Natural killer cell (primary cell): ENCODE results near the gene NID2. TPM values are rescaled to one million over a fixed set of nuclear protein-coding genes. Genes with fewer than 3 reads are reported as not detected.

ENCODE experiments used
- ATAC-seq, 3 donors: fragments of 150-1000 bp in 2 of 3; fragments of 200-7000 bp in 1 of 3; cut with Tn5 transposase; 1 replicate in 1 of 3; 2 replicates in 2 of 3; pipeline ENCODE4 v1.10.0; 2021; ENCODE audit warnings: mild to moderate bottlenecking in 2 of 3, moderate library complexity in 2 of 3
- DNase-seq, 2 donors: peaks; one replicate each; pipeline versions ENCODE4 v3.0.0 to v3.0.0-alpha.2; 2013 to 2021; ENCODE audit warnings: mixed read lengths in 1 of 2
- H3K27ac ChIP-seq: one replicate; pipeline ENCODE4 v1.5.1; 2013; ENCODE audit warnings: mild to moderate bottlenecking, low read length
- H3K27me3 ChIP-seq: one replicate; pipeline ENCODE4 v1.6.1; 2013; ENCODE audit warnings: low read length; ENCODE audit not compliant: control insufficient read depth, insufficient read depth
- H3K36me3 ChIP-seq: one replicate; pipeline ENCODE4 v1.6.1; 2013; ENCODE audit warnings: low read length; ENCODE audit not compliant: control insufficient read depth, insufficient read depth
- H3K4me1 ChIP-seq: one replicate; pipeline ENCODE4 v1.6.1; 2013; ENCODE audit warnings: low read length; ENCODE audit not compliant: control insufficient read depth, insufficient read depth
- H3K4me3 ChIP-seq: one replicate; pipeline ENCODE4 v1.5.1; 2013; ENCODE audit warnings: low read length
- H3K9me3 ChIP-seq: one replicate; pipeline ENCODE4 v1.6.1; 2013; ENCODE audit warnings: low read length; ENCODE audit not compliant: control insufficient read depth, insufficient read depth
- H3K27ac Mint-ChIP-seq, 2 donors: one replicate each; pipeline ENCODE4 v1.8.0; 2022; ENCODE audit warnings: mild to moderate bottlenecking in 2 of 2, mixed read lengths in 2 of 2, moderate library complexity in 1 of 2
- H3K27me3 Mint-ChIP-seq, 2 donors: one replicate each; pipeline ENCODE4 v1.8.0; 2022; ENCODE audit warnings: low read depth in 2 of 2, mixed read lengths in 2 of 2
- H3K36me3 Mint-ChIP-seq: one replicate; pipeline ENCODE4 v1.8.0; 2022; ENCODE audit warnings: mixed read lengths
- H3K4me1 Mint-ChIP-seq, 2 donors: one replicate each; pipeline ENCODE4 v1.8.0; 2022; ENCODE audit warnings: mixed read lengths in 2 of 2
- H3K4me3 Mint-ChIP-seq: one replicate; pipeline ENCODE4 v1.8.0; 2022; ENCODE audit warnings: mild to moderate bottlenecking, moderate library complexity, mixed read lengths
- H3K9me3 Mint-ChIP-seq, 2 donors: one replicate each; pipeline ENCODE4 v1.8.0; 2022; ENCODE audit warnings: mixed read lengths in 2 of 2
- WGBS: methylation state at CpG from one replicate; pipeline ENCODE4 v1.1.7; 2013; ENCODE audit warnings: missing lambda C conversion rate; ENCODE audit not compliant: insufficient coverage; 5-methylcytosine and 5-hydroxymethylcytosine counted together
- intact Hi-C: fragments of 100-400 bp; cut with micrococcal nuclease; formaldehyde crosslinking; loops from one replicate; pipeline ENCODE4 v1.14.2; 2022
- total RNA-seq, 4 donors: library from RNA; stranded (reverse); fragments of 120-200 nt in 1 of 4; gene quantifications; one replicate each; pipeline versions ENCODE4 v1.2.3 to v1.2.4, GENCODE V29; 2013 to 2022
- TF ChIP-seq, protein P1 (sequence below): fragments of 200-600 bp; IDR thresholded peaks from one replicate; pipeline ENCODE4 v1.8.0; 2022; ENCODE audit warnings: antibody characterized with exemption

NID2 gene
- total RNA-seq, 3 donors from 2014 or later (not counting 1 experiment from before 2014, with no cell fraction given) = 0.36 to 0.80 (median 0.40) TPM

- no peaks in the 10 kb centered on the region for H3K36me3 Mint-ChIP-seq
- H3K27me3 Mint-ChIP-seq = peaks cover 32 to 43% of the 10 kb centered on the region in 2 donors
- intact Hi-C loops = no loop called here
- Histone ChIP-seq H3K9me3 (no peaks in the 10 kb centered on the region), H3K4me1 (no peaks in the 10 kb centered on the region), H3K27ac (no peak overlapping the region), H3K4me3 (no peak overlapping the region), H3K36me3 (no peaks in the 10 kb centered on the region), H3K27me3 (peaks cover 3% of the 10 kb centered on the region)
- no peak for ATAC-seq
- WGBS = over 99% methylated on average over 3 of the region's 4 CpGs
- no peak overlapping the region for H3K27ac Mint-ChIP-seq
- H3K4me3 Mint-ChIP-seq = no peak overlapping the region
- DNase-seq = no peak
- H3K4me1 Mint-ChIP-seq = peaks cover 0 to 10% of the 10 kb centered on the region in 2 donors
- TF ChIP-seq, protein P1, sequence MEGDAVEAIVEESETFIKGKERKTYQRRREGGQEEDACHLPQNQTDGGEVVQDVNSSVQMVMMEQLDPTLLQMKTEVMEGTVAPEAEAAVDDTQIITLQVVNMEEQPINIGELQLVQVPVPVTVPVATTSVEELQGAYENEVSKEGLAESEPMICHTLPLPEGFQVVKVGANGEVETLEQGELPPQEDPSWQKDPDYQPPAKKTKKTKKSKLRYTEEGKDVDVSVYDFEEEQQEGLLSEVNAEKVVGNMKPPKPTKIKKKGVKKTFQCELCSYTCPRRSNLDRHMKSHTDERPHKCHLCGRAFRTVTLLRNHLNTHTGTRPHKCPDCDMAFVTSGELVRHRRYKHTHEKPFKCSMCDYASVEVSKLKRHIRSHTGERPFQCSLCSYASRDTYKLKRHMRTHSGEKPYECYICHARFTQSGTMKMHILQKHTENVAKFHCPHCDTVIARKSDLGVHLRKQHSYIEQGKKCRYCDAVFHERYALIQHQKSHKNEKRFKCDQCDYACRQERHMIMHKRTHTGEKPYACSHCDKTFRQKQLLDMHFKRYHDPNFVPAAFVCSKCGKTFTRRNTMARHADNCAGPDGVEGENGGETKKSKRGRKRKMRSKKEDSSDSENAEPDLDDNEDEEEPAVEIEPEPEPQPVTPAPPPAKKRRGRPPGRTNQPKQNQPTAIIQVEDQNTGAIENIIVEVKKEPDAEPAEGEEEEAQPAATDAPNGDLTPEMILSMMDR = no peak
- H3K9me3 Mint-ChIP-seq = no peaks in the 10 kb centered on the region
Observed at GRCh38 chr14:52075371-52075770, 6.5 kb upstream of the NID2 start.

GRCh38 chr14:52073251-52073650, 4.4 kb upstream of the NID2 start:
- Histone ChIP-seq H3K4me1 (peaks cover 16% of the 10 kb centered on the region), H3K27me3 (peaks cover 11% of the 10 kb centered on the region), H3K9me3 (no peaks in the 10 kb centered on the region), H3K4me3 (no peak overlapping the region), H3K36me3 (no peaks in the 10 kb centered on the region), H3K27ac (no peak overlapping the region)
- DNase-seq (no peak), ATAC-seq (no peak)
- Mint-ChIP-seq H3K9me3 (no peaks in the 10 kb centered on the region), H3K27me3 (peaks cover 31 to 32% of the 10 kb centered on the region in 2 donors), H3K27ac (no peak overlapping the region), H3K36me3 (no peaks in the 10 kb centered on the region), H3K4me1 (peaks cover 12 to 23% of the 10 kb centered on the region in 2 donors), H3K4me3 (no peak overlapping the region)
- TF ChIP-seq, protein P1 = no peak
- 25% methylated on average over 1 of the region's 1 CpG for WGBS
- intact Hi-C loops = no loop called here

DNA sequence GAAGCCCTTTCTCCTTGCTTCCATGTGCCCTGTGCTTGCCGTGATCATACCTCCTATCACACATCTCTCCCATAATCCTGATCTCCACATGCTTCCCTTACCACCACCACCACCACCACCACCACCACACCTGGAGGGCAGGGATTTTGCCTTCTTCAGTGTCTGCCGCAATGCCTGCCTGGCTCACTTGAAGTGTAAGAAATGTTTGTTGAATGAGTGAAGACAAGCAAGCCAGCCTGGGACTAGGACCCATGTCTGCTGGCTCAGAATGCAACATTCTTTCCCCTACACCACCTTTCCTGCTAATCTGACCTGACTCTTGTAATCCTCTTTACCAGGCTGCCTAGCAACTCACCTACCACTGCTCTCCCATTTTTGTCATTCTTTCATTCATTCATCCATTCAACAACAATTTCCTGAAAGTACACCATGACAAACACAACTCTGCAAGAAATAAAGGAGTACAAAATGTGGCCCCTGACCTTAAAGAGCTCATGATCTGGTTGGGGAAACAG, 3.5 kb upstream of the NID2 start:
- Histone ChIP-seq H3K27ac (no peak overlapping the region), H3K36me3 (no peaks in the 10 kb centered on the region), H3K4me3 (no peak overlapping the region), H3K27me3 (peaks cover 19% of the 10 kb centered on the region), H3K4me1 (peaks cover 26% of the 10 kb centered on the region), H3K9me3 (no peaks in the 10 kb centered on the region)
- ATAC-seq (no peak), DNase-seq (no peak)
- intact Hi-C loops = no loop called here
- Mint-ChIP-seq H3K9me3 (no peaks in the 10 kb centered on the region), H3K27ac (no peak overlapping the region), H3K4me3 (no peak overlapping the region), H3K4me1 (peaks cover 21 to 32% of the 10 kb centered on the region in 2 donors), H3K27me3 (peaks cover 37 to 39% of the 10 kb centered on the region in 2 donors), H3K36me3 (no peaks in the 10 kb centered on the region)
- 87% methylated on average over 1 of the region's 2 CpGs for WGBS
- TF ChIP-seq, protein P1 = no peak

GRCh38 chr14:52071675-52072074, 2.8 kb upstream of the NID2 start:
- intact Hi-C loops = no loop called here
- H3K4me1 ChIP-seq = peaks cover 26% of the 10 kb centered on the region
- H3K4me3 ChIP-seq = no peak overlapping the region
- no peak overlapping the region for H3K27ac Mint-ChIP-seq
- H3K36me3 ChIP-seq = no peaks in the 10 kb centered on the region
- WGBS = 61% methylated on average over 3 of the region's 3 CpGs
- peaks cover 41 to 45% of the 10 kb centered on the region in 2 donors for H3K27me3 Mint-ChIP-seq
- H3K36me3 Mint-ChIP-seq = no peaks in the 10 kb centered on the region
- no peak overlapping the region for H3K27ac ChIP-seq
- DNase-seq = no peak
- no peaks in the 10 kb centered on the region for H3K9me3 ChIP-seq
- H3K4me3 Mint-ChIP-seq = peak overlapping the region; percentile 3
- TF ChIP-seq, protein P1 = no peak
- H3K27me3 ChIP-seq = peaks cover 26% of the 10 kb centered on the region
- peaks cover 21 to 33% of the 10 kb centered on the region in 2 donors for H3K4me1 Mint-ChIP-seq
- H3K9me3 Mint-ChIP-seq = no peaks in the 10 kb centered on the region
- ATAC-seq = no peak
